ENCODE measurements around the gene GPR39. TPM values are rescaled to one million over a fixed set of nuclear protein-coding genes. Genes with fewer than 3 reads are reported as not detected.

The GPR39 gene
- total RNA-seq, 1 experiment from 2014 or later: 9.0 TPM

DNA sequence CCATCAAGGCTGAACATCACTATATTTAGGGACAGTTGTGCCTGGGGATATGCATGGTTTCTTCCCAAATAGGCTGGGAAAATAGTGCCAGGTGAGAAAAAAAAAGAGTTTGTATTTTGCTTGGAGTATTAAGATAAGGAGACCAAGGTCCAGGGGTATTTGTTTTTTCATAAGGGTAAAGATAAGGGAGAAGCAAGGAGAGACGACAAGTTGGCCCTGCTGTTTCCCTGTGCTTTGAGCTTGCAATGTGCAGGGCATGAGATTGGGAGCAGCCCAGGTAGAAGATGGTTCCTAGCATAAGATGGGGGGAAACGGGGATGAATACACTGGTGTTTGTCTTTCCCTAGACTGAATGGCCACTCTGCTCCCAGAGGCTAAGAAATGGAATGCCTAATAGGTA is 8.8 kb upstream of the GPR39 start:
- Histone ChIP-seq H3K36me3 (ENCODE audit: control insufficient read depth, insufficient read depth, low read length) (no peaks in the 10 kb centered on the region), H3K27ac (ENCODE audit: low read length) (no peak overlapping the region), H3K4me1 (ENCODE audit: control insufficient read depth, insufficient read depth, low read length) (no peaks in the 10 kb centered on the region), H3K4me3 (ENCODE audit: low read depth in 2 of 2, low read length in 2 of 2) (no peak overlapping the region), H3K27me3 (ENCODE audit: control insufficient read depth, insufficient read depth, low read length) (no peaks in the 10 kb centered on the region), H3K9me3 (ENCODE audit: control insufficient read depth, insufficient read depth, low read depth, low read length) (no peaks in the 10 kb centered on the region)
- ATAC-seq: no peak
- in situ Hi-C loops (cut with HindIII; ENCODE audit: low pct_unique_long_range_greater_than_20kb, low sequenced_read_pairs): no loop called here
- TF ChIP-seq, protein P1, sequence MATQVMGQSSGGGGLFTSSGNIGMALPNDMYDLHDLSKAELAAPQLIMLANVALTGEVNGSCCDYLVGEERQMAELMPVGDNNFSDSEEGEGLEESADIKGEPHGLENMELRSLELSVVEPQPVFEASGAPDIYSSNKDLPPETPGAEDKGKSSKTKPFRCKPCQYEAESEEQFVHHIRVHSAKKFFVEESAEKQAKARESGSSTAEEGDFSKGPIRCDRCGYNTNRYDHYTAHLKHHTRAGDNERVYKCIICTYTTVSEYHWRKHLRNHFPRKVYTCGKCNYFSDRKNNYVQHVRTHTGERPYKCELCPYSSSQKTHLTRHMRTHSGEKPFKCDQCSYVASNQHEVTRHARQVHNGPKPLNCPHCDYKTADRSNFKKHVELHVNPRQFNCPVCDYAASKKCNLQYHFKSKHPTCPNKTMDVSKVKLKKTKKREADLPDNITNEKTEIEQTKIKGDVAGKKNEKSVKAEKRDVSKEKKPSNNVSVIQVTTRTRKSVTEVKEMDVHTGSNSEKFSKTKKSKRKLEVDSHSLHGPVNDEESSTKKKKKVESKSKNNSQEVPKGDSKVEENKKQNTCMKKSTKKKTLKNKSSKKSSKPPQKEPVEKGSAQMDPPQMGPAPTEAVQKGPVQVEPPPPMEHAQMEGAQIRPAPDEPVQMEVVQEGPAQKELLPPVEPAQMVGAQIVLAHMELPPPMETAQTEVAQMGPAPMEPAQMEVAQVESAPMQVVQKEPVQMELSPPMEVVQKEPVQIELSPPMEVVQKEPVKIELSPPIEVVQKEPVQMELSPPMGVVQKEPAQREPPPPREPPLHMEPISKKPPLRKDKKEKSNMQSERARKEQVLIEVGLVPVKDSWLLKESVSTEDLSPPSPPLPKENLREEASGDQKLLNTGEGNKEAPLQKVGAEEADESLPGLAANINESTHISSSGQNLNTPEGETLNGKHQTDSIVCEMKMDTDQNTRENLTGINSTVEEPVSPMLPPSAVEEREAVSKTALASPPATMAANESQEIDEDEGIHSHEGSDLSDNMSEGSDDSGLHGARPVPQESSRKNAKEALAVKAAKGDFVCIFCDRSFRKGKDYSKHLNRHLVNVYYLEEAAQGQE (IDR thresholded peaks at IDR 0.05; ENCODE audit: insufficient read depth in 1 of 2, low read depth in 2 of 2, low read length in 1 of 2): no peak
- TF ChIP-seq POLR2AphosphoS5 (IDR thresholded peaks at IDR 0.05; ENCODE audit: low read depth, low read length): no peak
- no peak for TF ChIP-seq SIN3A (IDR thresholded peaks at IDR 0.05; ENCODE audit: borderline replicate concordance, insufficient read depth, low read depth, low read length)
- TF ChIP-seq, protein P2, sequence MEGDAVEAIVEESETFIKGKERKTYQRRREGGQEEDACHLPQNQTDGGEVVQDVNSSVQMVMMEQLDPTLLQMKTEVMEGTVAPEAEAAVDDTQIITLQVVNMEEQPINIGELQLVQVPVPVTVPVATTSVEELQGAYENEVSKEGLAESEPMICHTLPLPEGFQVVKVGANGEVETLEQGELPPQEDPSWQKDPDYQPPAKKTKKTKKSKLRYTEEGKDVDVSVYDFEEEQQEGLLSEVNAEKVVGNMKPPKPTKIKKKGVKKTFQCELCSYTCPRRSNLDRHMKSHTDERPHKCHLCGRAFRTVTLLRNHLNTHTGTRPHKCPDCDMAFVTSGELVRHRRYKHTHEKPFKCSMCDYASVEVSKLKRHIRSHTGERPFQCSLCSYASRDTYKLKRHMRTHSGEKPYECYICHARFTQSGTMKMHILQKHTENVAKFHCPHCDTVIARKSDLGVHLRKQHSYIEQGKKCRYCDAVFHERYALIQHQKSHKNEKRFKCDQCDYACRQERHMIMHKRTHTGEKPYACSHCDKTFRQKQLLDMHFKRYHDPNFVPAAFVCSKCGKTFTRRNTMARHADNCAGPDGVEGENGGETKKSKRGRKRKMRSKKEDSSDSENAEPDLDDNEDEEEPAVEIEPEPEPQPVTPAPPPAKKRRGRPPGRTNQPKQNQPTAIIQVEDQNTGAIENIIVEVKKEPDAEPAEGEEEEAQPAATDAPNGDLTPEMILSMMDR (IDR thresholded peaks at IDR 0.05): no peak
- ChIA-PET CTCF (no interaction called here), POLR2A (no interaction called here)
- no peak for DNase-seq (ENCODE audit: low read depth, low spot score)
- BruUV-seq (replicated peaks): no TSS peak
- intact Hi-C loops (cut with micrococcal nuclease; ENCODE audit: unreplicated experiment): no loop called here

DNA sequence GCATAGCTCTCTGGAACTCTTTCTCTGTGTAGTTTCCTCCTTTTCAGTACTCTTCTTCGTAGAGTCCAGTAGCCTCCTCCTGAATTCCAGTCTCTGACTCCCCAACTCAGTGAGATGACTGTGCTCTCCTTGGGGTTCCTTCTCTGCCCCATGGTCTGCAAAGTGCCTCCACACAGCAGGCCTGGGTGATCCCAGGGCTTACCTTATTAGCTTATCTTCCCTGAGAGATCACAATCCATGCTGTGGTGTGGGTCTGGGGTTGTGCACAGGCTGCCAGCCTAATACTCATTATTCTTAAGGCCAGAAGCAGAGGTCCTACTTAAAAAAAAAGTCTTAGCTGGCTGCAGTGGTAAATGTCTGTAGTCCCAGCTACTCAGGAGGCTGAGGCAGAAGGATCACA is 4.6 kb upstream of the GPR39 start:
- CTCF ChIA-PET: no interaction called here
- Histone ChIP-seq H3K9me3 (ENCODE audit: control insufficient read depth, insufficient read depth, low read depth, low read length) (no peaks in the 10 kb centered on the region), H3K27me3 (ENCODE audit: control insufficient read depth, insufficient read depth, low read length) (no peaks in the 10 kb centered on the region), H3K4me3 (ENCODE audit: low read depth in 2 of 2, low read length in 2 of 2) (no peak overlapping the region), H3K4me1 (ENCODE audit: control insufficient read depth, insufficient read depth, low read length) (peaks cover 16% of the 10 kb centered on the region), H3K27ac (ENCODE audit: low read length) (no peak overlapping the region), H3K36me3 (ENCODE audit: control insufficient read depth, insufficient read depth, low read length) (no peaks in the 10 kb centered on the region)
- ATAC-seq (no peak), DNase-seq (ENCODE audit: low read depth, low spot score) (no peak)
- POLR2A ChIA-PET: no interaction called here
- BruUV-seq (replicated peaks): no TSS peak
- in situ Hi-C loops (cut with HindIII; ENCODE audit: low pct_unique_long_range_greater_than_20kb, low sequenced_read_pairs): no loop called here
- intact Hi-C loops (cut with micrococcal nuclease; ENCODE audit: unreplicated experiment): loop anchor here (10.0 kb wide), 1 partner anchor 137 kb away; no protein-coding TSS in a partner anchor
- no peak for TF ChIP-seq POLR2AphosphoS5 (IDR thresholded peaks at IDR 0.05; ENCODE audit: low read depth, low read length)

DNA sequence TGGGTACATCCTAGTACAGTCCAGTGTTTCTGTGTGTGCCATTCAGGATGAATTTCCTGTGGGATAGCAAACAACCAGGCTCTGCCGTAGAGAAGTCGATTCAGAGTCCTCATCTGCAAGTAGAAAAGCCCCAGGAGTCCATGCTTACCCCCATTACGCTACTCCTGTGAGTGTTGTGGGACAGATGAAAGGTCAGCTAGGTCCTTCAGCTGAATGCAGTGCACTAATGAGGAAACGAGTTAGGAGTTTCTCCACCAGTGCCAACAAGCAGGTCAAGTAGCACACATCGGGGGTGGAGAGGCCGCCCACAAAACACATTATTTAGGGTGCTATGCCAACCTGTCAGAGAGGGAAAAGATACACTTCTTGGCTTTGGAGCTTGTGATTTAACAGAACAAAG is 2.5 kb upstream of the GPR39 start:
- no TSS peak for BruUV-seq (replicated peaks)
- Histone ChIP-seq H3K4me3 (ENCODE audit: low read depth in 2 of 2, low read length in 2 of 2) (no peak overlapping the region), H3K27ac (ENCODE audit: low read length) (peak overlapping the region; percentile 59; the same call in 1 of the 2 replicates), H3K9me3 (ENCODE audit: control insufficient read depth, insufficient read depth, low read depth, low read length) (no peaks in the 10 kb centered on the region), H3K4me1 (ENCODE audit: control insufficient read depth, insufficient read depth, low read length) (peaks cover 23% of the 10 kb centered on the region), H3K27me3 (ENCODE audit: control insufficient read depth, insufficient read depth, low read length) (no peaks in the 10 kb centered on the region), H3K36me3 (ENCODE audit: control insufficient read depth, insufficient read depth, low read length) (no peaks in the 10 kb centered on the region)
- ATAC-seq: no peak
- CTCF ChIA-PET: no interaction called here
- intact Hi-C loops (cut with micrococcal nuclease; ENCODE audit: unreplicated experiment): loop anchor here (10.0 kb wide), 1 partner anchor 139 kb away; no protein-coding TSS in a partner anchor
- in situ Hi-C loops (cut with HindIII; ENCODE audit: low pct_unique_long_range_greater_than_20kb, low sequenced_read_pairs): no loop called here
- TF ChIP-seq TCF7L2 (IDR thresholded peaks at IDR 0.05; ENCODE audit: low read depth, low read length) (no peak), POLR2AphosphoS5 (IDR thresholded peaks at IDR 0.05; ENCODE audit: low read depth, low read length) (no peak), SIN3A (IDR thresholded peaks at IDR 0.05; ENCODE audit: borderline replicate concordance, insufficient read depth, low read depth, low read length) (no peak)
- TF ChIP-seq, protein P1 (IDR thresholded peaks at IDR 0.05; ENCODE audit: insufficient read depth in 1 of 2, low read depth in 2 of 2, low read length in 1 of 2): no peak
- TF ChIP-seq, protein P2 (IDR thresholded peaks at IDR 0.05): no peak
- POLR2A ChIA-PET: no interaction called here
- no peak for DNase-seq (ENCODE audit: low read depth, low spot score)

All from Panc1 (cell line).